Activated CD4-positive, CD25-positive, alpha-beta regulatory T cell (primary cell): ENCODE results near the gene FAM114A2.
"Not testable (repeated sequence)": the region's sequence is repeated elsewhere in the genome, so short reads cannot be mapped to it uniquely, and the experiment has no call there.

Experiments used
- DNase-seq, 4 experiments: peaks; one replicate each; lab custom pipeline; 2025; lab: John Stamatoyannopoulos, UW

The FAM114A2 gene

DNA sequence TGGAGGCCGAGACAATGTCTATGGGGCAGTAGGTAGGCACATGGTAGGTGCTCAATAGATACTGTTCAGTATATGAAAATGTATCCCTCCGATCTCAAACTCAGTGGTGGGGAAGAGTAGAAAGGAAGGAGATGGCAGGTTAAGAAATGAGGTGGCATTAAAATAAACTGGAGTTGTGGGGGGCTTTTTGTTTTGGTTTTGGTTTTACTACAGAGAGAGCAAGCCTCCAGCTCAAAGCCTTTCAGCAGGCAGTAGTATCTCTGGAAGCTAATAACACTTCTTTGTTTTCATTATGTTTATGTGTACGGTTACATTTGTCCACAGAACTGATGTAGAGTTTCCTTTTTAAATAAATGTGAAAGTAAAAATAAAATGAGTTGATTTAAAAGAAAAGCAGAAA is 8.6 kb upstream of the FAM114A2 start:
- no peak for DNase-seq

DNA sequence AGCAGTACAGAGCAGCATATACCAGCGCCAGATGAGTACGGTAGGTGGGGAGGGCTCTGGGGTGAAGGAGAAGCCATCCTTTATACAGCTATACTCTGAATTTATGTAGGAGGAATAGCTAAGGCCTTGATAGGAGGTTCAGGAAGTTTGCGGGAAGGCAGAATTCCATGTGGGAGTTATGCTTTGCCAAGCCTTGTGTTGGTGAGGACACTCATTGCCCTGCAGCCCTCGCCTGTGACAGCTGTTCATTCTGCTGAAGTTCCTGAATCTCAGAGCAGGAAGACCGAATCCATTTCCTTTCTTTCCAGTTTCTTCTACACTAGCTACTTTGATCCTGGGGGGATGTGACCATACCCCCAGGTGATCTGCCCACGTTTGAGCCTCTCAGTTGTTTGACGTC is 7.8 kb upstream of the FAM114A2 start:
- no peak for DNase-seq

DNA sequence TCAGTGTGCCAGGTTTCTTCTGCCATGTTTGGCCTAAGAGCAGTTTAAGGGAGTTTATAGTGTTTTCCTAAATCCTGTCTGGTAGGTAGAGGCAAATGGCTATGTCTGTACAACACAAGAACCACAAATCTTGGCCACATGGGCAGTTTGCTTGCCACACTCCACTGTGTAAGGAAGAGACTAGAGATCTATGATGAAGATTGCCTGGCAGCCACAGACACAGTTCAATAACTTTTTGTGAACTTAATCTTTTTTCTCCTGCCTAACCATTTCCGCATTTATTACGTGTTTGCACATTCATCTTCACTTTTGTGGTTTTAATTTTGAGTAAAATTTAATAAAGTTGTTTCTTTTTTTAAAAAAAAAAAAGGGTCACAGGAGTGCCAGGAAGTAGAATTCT is 5.9 kb upstream of the FAM114A2 start:
- no peak for DNase-seq

DNA sequence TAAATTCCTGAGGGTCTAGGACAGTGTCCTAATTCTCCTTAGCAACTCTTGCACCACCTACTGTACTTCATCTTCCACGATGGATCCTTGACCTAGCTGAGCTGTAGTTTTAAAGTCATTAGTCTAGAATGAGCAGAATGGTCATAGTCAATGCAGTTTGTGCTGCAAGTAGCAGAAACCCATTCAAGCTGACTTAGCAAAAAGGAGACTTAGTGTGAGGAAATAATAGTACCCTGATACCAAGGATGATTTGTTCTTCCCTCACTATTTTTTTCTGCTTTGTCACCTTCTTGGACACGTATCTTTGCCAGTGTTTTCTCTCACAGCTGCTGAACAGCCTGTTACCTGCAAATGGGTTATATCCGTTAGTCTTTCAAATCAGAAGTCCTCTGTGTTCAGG is 5.4 kb upstream of the FAM114A2 start:
- no peak for DNase-seq

DNA sequence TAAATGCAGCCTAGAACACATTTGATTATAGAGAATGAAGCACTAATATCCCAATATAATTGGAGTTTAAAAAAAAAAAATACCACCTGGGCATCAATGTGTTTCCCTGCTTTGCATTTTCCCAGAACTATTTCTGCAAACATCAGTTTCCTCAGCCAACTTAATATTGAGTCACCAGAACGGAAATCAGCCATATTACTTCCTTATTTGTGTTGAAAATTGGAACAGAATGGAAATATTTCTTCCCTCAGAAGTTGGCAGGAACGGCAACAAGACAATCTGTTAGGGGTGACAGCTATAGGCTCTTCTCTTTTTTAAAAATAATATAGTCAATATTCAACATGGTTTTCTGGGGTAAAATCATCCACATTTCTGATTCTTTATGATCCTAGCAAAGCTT is 4.1 kb upstream of the FAM114A2 start:
- no peak for DNase-seq

DNA sequence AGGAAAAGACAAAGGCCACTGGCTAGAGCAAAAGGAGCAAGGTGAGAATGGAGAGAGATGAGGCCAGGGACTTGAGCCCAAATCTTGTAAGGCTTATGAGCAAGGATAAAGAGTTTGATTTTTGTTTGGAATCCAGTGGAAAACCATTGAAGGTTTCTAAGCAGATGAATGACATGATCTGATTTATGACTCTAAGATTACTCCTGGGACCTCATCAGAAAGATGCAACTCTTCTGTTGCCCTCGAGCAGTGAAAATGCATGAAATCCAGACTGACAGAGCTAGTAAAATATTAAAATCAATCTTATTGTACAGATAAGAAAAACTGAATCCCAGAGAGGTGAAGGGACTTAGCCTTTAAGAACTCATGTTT is 734 bp upstream of the FAM114A2 start:
- no peak for DNase-seq

DNA sequence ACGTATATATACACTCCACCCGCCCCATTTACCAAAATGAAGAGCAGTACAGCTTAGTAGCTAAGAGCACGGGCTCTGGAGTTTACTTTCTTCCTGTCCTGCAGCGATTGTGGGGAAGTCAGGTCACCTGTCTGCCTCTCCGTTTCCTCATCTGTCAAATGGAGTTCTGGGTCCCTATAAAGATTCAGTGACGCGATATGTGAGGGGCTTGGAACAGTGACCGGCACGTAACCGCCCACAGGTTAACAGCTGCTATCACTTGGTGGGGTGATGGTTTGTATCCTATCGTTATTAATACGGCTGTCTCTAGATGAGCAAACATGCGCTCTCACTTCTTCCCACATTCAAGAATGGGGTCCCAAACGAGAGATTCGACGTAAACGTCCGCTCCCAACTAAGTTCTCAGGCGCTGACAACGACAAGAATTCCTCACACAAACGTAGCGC is 426 bp downstream of the FAM114A2 start:
- no peak for DNase-seq

DNA sequence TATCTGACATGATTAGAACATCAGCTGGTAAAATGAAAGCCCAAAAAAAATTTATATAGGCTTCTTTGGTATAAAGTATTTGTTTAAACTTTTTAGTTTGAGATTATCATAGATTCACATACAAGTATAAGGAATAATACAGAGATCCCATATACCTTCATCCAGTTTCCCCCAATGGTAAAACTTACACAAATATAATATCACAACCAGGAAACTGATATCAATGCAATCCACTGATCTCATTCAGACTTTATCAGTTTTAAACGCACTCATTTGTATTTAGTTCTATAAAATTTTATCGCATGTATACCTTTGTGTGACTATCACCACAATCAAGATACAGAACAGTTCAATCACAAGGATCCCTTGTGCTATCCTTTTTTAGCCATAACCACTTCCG is 3.8 kb downstream of the FAM114A2 start:
- no peak for DNase-seq

DNA sequence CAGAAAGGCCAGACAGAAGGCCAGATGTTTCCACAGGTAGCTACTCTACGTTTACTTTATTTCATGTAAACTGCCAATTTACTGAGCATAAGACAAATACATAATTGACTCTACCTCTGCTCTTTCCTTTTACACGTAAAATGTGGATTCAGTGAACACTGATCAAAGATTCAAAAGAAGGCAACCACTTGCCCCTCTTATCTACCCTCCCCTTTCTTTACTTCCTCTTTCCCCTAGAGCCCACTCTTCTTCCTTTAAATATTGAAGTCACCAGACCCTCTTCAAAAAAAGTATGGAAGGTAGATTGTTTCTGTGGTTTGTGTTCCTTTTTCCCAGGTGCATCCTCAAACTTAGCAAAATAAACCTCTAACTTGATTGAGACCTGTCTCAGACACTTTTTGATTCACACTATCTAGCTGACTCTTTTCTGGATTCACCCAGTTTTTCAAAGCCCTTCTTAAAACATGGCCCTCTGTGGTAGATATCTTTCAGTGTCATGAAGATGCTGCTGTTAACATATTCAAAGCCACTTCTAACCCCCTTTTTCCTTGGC is 6.7 kb downstream of the FAM114A2 start:
- no peak for DNase-seq

DNA sequence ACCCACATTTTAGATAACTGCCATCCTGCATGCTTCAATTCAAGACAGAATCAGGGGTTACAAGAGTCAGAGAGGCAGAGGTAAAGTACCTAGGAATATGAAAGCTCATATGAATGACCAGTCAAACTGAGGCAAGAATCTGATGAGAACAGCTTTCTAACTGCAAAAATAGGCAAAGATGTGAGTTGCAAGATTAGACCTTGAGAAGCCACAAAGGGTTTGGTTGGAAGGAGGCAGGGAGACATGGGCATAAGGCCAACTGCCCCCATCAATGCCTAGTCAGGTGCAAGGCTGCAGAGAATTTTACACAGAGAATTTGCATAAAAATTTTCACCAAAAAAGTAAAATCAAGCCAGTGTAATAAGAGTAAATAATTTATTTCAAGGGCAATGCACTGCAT is 12.8 kb downstream of the FAM114A2 start:
- no peak for DNase-seq

DNA sequence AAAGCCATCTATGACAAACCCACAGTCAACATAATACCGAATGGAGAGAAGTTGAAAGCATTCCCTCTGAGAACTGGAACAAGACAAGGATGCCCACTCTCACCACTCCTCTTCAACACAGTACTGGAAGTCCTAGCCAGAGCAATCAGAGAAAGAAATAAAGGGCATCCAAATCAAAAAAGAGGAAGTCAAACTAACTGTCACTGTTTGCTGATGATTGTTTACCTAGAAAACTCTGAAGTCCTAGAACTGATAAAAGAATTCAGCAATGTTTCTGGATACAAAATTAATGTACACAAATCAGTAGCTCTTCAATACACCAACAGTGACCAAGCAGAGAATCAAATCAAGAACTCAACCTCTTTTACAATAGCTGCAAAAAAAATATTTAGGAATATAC is 19.8 kb downstream of the FAM114A2 start:
- not testable (repeated sequence) for DNase-seq

DNA sequence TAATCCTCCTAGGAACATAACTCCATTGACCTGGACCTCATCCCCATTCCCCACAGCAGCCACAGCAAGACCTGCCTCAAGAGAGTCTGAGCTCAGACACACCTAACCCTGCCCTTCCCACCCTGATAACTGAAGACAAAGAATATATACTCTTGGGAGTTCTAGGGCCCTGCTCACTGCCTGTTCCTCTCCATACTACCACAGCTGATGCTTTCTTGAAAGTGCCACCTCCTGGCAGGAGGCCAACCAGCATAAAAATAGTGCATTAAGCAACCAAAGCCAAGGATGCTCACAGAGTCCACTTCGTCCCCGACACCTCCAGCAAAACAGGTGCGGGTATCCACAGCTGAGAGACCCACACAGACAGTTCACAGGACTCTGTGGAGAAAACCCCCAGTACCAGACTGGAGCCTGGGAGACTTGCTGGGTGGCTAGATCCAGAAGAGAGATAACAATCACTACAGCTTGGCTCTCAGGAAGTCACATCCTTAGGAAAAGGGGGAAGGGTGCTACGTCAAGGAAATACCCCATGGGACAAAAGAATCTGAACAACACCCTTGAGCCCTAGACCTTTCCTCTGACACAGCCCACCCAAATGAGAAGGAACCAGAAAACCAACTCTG is 23.5 kb downstream of the FAM114A2 start:
- no peak for DNase-seq

DNA sequence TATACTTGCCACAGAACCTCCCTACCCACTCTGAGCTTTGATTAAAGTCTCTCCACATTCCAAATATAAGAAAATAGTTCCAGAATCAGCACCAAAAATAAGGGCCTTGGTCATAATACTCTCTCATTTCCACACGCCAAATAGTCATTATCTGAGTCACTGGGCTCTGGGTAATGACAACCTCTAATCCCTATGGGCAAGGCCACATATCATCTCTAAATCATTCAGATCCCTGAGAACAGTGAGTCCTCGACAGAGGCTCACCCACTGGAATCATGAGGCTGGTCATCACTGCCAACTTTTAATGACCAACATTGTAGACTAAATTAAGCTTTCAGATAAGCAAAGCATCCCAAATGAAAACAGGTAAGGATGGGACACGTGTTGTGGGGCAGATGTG is 28.1 kb downstream of the FAM114A2 start:
- DNase-seq: no peak

DNA sequence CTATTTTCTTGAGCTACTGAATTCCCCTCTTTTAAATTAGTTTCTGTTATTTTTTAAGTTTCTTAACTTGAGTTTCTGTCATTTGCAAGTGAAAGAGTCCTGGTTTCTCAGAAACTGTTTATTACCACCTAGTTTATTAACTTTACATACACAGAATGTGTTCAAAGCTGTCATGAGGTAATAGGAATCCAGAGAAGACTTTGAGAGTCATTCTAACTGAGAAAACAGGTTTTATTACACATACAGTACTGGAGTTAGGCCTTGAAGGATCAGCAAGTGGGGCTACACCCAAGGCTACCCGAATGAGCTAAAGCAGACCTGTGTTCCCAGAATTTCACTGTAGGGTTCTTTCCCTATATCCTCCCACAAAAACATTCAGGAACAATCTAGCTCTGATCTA is 33.1 kb downstream of the FAM114A2 start:
- no peak for DNase-seq

DNA sequence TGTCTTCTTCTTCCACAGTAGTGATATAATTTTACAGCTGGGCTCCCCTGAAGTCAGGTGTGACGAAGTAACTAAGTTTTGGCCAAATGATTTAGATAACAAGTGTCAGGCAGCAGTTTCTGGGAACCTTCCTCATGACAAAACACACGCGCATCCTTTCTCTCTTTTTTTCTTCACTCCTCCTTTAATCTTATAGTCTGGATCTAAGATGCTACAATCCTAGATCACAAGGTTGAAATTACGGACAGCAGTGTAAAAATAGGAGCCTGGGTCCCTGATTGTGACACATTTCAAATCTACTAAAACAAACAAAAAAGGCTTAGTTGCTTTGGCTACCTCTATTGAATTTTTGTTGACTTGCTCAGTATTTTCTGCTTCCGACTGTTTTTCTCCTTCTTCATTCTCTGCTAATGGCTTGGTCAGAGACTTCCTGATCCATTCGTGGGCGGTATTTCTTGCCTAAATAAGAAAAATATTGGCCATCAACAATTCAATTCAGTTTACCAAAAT is 36.1 kb downstream of the FAM114A2 start:
- DNase-seq: no peak

DNA sequence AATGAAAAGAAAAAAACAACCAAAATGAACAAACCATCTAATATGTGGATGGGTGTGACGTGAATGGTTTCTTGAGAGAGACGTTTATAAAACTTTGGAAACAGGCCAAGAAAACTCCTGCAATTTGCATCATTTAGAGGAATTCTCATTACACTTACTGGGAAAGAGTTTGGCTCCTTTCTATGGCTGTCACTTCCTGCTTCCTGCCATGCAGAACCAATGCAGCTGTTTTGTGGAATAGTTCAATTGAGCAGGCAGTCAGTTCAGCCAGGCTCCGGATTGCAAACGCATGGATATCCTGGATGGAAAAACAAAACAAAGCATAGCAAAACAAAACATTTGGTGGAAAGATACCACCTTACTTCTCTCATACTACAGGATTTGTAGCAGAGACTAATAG is 36.6 kb downstream of the FAM114A2 start:
- no peak for DNase-seq

DNA sequence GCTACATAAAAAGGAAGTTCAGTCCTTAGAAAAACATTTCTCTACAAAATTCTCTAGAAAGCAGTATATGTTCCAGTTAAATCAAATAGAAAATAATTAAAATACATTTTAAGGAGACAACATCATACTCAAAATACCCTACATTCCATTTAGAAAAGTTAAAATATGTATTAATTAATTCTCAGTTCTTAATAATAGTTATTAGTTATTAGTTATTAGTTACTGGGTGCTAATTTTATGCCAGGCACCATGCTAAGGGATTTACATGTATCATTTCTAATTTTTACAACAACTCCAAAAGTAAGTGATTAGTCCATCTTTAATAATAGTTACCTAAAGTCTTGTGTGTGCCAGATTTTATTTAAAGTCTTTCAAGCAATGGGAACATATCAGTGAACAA is 38.0 kb downstream of the FAM114A2 start:
- no peak for DNase-seq

DNA sequence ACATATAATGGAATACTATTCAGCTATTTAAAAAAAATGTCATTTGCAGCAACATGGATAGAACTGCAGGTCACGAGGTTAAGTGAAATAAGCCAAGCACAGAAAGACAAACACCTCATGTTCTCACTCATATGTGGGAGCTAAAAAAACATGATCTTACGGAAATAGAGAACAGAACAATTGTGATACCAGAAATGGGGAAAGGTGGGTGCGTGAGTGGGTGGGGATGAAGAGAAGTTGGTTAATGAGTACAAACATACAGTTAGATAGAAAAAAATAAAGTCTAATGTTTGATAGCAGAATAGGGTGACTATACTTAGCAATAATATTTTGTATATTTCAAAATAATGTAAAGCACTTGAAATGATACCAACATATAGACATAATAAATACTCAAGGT is 38.7 kb downstream of the FAM114A2 start:
- DNase-seq: no peak

DNA sequence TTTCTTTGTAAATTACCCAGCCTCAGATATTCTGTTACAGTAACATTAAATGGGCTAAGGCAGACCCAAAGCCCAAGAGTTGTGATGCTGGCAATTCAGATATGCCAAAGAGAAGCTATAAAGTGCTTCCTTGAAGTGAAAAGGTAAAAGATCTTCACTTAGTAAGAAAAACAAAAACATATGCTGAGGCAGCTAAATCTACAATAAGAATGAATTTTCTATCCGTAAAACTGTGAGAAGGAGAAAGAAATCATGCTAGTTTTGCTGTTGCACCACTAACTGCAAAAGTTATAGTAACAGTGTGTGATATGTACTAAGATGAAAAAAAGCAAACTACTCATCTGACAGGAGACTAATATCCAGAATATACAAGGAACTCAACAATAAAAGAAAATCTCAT is 39.9 kb downstream of the FAM114A2 start:
- no peak for DNase-seq

DNA sequence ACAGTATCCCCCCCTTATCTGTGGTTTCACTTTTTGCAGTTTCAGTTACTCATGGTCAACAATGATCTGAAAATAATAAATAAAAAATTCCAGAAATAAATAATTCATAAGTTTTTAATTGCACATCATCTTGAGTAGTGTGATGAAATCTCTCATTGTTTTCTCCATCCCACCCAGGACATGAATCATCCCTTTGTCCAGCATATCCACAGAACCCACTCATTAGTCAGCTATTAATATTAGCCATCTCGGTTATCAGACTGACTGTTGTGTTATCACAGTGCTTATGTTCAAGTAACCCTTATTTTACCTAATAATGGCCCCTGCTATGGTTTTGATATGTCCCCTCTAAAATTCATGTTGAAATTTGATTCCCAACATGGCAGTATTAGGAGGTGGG is 40.7 kb downstream of the FAM114A2 start:
- no peak for DNase-seq

DNA sequence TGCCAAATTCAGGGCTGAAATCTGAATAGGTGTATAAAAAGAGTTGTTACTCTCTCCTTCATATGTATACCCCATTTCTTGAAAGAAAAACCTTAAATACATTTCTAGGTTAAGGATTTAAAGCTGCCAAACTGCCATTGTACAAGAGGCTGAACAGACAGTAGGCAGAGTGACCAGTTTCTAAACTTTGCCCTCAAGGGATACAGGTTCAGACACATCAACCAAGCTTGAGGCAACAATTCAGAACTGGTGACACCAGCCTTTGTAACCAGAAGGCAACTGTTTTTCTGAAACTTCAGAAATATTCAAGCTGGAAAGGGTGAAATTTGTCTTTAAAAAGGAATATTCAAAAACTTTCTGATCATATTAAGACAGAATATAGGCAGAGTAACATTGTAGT is 47.5 kb downstream of the FAM114A2 start:
- no peak for DNase-seq

DNA sequence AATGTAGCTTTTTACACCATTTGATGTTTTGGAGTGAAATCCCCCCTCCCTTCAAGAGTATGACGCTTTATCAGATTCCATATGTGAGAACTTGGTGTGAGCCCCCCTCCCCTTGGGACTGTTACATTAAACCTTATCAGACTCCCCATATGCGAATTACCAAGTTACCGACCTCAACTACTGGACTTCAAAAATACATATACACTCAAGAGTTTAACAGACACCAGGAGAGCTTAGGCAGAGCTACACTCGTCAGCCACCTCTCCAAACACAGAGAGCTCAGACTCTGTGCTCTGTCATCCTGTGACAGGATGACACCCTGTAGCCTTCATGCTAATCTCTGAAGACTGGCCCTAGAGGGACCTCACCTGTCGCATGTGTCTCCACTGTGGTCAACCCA is 50.2 kb downstream of the FAM114A2 start:
- DNase-seq: no peak

DNA sequence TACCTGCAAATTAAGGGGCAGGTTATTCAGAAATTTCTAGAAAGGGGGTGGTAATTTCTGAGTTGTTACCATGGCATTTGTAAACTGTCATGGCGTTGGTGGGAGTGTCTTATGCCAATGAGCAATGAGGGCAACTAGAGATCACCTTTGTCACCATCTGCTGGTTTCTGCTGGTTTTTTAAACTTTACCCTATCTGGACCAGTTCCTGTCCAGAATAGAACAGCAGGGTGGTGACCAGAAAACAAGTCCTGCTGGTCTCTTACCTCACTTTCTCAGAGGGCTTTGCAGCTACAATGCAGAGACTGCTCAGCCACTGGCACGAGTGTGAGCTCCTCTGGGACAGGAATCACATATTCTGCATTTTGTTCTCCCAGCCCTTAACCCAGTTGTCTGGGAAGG is 51.4 kb downstream of the FAM114A2 start:
- no peak for DNase-seq

DNA sequence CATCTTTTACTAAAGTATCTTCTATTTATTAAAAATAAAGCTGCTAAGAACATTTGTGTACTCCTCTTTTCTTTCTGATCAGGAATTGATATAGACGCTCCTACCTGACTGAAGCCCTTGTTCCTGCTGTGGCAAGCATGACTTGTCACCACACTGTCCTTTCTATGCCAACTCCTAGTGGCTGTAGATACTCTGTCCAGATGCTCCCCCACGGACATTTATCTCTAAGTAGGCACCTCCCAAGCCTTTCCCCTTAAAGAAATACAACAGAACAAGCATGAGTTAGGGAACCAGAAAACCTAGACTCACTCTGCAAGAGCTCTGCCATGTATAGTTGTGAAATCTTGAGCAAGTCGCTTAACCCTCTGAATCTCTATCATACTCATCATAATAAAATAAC is 53.2 kb downstream of the FAM114A2 start:
- DNase-seq: no peak
